Measurements from ENCODE around the gene ABCC3.

The ABCC3 gene

GRCh38 chr17:50685691-50686493 is 51.2 kb downstream of the ABCC3 start:
- DNase-seq, result peak; percentile 33

- DNase-seq, result peak; percentile 89
Observed at GRCh38 chr17:50686494-50687199, 52.0 kb downstream of the ABCC3 start.

- peak; percentile 21 for DNase-seq
Observed at GRCh38 chr17:50687200-50688066, 52.8 kb downstream of the ABCC3 start.

GRCh38 chr17:50688245-50688644 is 53.6 kb downstream of the ABCC3 start:
- DNase-seq, result peak; percentile 80

GRCh38 chr17:50689251-50689650 is 54.6 kb downstream of the ABCC3 start:
- DNase-seq, result peak; percentile 58

- peak; percentile 43 for DNase-seq
Observed at GRCh38 chr17:50689956-50690886, 55.5 kb downstream of the ABCC3 start.

GRCh38 chr17:50690887-50691549 is 56.3 kb downstream of the ABCC3 start:
- DNase-seq, result peak; percentile 76

GRCh38 chr17:50691550-50692447 is 57.1 kb downstream of the ABCC3 start:
- peak; percentile 61 for DNase-seq

GRCh38 chr17:50692448-50693035 is 57.9 kb downstream of the ABCC3 start:
- peak; percentile 90 for DNase-seq

- peak; percentile 96 for DNase-seq
Observed at GRCh38 chr17:50693036-50693682, 58.5 kb downstream of the ABCC3 start.

- no peak for DNase-seq
Observed at GRCh38 chr17:50696365-50696879, 61.7 kb downstream of the ABCC3 start.

GRCh38 chr17:50697062-50697461 is 62.4 kb downstream of the ABCC3 start:
- no peak for DNase-seq

- DNase-seq, result peak; percentile 58
Observed at GRCh38 chr17:50697663-50698272, 63.1 kb downstream of the ABCC3 start.

- no peak for DNase-seq
Observed at GRCh38 chr17:50699410-50699809, 64.7 kb downstream of the ABCC3 start.

- no peak for DNase-seq
Observed at GRCh38 chr17:50703162-50703561, 68.5 kb downstream of the ABCC3 start.

GRCh38 chr17:50707289-50708049 is 72.8 kb downstream of the ABCC3 start, which contains the start of gene ANKRD40:
Gene ANKRD40 (minus strand): TSS chr17:50707914. CDS start chr17:50707654, 260 bp downstream.
- peak; percentile 97 for DNase-seq
